Measurements from ENCODE around the gene FAM53B.

Gene FAM53B

DNA sequence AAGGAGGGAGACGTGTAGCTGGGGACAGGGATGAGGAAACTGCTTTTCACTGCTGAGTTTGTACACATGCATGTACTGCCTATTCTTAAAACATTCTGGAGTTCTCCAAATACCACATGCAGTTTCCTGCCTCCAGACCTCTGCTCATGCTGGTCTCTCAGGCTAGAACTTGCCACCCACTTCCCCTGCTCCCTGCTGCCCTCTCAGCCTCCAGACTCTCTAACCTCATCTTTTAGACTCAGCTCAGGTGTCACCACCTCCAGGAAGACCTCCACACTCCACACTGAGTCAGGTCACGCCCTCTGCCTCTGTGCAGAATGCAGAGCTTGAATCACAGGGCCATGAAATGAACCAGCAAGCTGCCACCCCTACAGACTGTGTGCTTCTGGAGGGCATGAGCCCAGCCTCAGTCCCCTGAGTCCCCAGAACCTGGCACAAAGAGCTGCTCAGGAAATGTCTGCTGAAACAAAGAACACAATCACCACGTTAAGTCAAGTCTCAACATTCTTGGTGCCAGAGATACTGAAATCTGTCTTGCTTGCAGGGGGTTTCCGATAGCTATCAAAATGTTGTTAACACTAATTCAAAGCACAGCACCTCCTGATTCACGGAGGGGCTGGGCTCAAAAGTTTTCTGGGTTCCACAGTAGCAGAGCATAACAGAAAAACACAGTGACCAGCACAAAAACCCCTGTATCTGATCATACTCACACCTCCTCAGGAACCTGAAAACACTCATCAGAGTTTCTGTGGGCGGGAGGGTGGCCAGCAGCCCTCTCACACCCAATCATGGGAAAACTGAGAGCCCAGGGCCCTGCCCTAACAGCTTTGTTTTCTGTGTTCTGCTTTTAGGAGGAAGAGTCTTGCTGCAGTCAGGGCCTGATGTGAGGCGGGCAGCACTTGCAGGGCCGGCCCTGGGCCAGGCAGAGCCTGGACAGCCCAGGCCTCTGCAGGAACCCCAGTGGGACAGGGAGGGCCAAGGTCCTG, 21.1 kb downstream of the FAM53B start:
- TF ChIP-seq, protein P1, sequence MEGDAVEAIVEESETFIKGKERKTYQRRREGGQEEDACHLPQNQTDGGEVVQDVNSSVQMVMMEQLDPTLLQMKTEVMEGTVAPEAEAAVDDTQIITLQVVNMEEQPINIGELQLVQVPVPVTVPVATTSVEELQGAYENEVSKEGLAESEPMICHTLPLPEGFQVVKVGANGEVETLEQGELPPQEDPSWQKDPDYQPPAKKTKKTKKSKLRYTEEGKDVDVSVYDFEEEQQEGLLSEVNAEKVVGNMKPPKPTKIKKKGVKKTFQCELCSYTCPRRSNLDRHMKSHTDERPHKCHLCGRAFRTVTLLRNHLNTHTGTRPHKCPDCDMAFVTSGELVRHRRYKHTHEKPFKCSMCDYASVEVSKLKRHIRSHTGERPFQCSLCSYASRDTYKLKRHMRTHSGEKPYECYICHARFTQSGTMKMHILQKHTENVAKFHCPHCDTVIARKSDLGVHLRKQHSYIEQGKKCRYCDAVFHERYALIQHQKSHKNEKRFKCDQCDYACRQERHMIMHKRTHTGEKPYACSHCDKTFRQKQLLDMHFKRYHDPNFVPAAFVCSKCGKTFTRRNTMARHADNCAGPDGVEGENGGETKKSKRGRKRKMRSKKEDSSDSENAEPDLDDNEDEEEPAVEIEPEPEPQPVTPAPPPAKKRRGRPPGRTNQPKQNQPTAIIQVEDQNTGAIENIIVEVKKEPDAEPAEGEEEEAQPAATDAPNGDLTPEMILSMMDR (IDR thresholded peaks at IDR 0.05; ENCODE audit: low read depth, low read length), result no peak
- DNase-seq (ENCODE audit: low read depth, low spot score), result no peak
- no peak overlapping the region for H3K4me3 ChIP-seq (ENCODE audit: low read depth, low read length)
- in situ Hi-C loops (cut with HindIII; ENCODE audit: low sequenced_read_pairs), result no loop called here

DNA sequence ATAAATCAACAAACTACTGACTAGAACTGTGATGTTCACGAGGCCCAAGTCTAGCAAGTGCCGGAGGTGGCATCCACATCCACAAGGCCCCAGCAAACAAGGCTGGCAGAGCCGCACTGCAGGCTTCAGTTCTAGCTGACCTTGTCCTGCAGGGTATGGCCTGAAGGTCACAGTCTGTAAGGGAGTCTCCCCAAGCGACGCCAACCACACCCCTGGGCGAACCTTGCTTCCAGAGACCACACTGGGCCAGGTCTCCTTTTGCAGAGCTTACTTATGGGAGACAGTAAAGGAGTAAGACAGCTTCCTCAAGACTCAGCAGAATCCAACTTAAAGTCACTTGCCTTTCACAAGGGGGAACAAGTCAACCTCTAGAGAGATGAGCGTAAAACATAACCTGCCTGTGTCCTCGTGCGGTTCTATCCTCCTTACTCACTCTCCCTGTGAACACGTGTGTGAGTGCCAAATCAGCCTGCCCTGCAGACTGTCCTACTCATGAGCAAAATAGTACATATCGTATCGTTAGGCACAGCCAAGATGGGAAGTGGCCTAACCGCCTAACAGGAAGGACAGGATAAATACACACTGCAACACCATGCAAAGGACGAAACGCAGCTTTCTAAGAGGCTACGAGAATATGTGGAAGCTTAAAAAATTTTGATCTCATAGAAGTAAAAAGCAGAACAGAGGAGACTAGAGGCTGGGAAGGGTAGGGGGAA, 22.7 kb downstream of the FAM53B start:
- DNase-seq (ENCODE audit: low read depth, low spot score), result no peak
- in situ Hi-C loops (cut with HindIII; ENCODE audit: low sequenced_read_pairs), result no loop called here
- TF ChIP-seq, protein P1 (IDR thresholded peaks at IDR 0.05; ENCODE audit: low read depth, low read length), result no peak
- H3K4me3 ChIP-seq (ENCODE audit: low read depth, low read length), result no peak overlapping the region

DNA sequence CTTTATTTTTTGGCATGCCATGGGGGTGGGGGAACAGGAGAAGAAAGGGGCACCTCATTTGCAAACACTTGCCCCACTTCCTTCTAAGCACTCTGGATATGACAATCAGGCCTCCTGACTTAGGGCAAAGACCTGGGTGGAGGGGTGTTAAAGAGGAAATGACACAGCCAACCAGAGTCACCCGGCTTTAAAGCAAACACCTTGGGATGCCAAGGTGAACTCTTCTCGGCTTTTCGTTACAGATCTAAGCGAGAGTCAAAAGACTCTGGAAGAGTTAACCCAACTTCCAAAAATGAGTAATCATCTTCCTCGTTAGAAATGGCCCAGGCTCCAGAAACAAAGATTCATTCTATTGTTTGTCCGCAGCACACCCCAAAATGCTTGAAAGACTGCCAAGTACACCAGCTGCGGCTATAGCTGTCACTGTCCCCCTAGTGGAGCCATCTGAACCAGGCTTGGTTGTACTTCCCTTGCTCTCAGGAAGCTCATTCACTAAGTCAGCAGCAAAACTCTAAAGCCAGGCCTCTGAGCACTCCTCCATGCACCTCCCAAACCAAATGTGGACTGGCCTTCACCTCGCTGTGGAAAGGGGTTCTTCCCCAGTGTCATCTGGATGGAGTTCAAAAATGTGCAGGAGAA, 24.8 kb downstream of the FAM53B start:
- H3K4me3 ChIP-seq (ENCODE audit: low read depth, low read length), result no peak overlapping the region
- in situ Hi-C loops (cut with HindIII; ENCODE audit: low sequenced_read_pairs), result no loop called here
- DNase-seq (ENCODE audit: low read depth, low spot score), result peak; percentile 53
- TF ChIP-seq, protein P1 (IDR thresholded peaks at IDR 0.05; ENCODE audit: low read depth, low read length), result peak; percentile 51

- H3K4me3 ChIP-seq (ENCODE audit: low read depth, low read length), result no peak overlapping the region
- no peak for DNase-seq (ENCODE audit: low read depth, low spot score)
- in situ Hi-C loops (cut with HindIII; ENCODE audit: low sequenced_read_pairs), result no loop called here
Measured at GRCh38 chr10:124717911-124718741, 26.1 kb downstream of the FAM53B start.

GRCh38 chr10:124717041-124717757, 27.0 kb downstream of the FAM53B start:
- DNase-seq (ENCODE audit: low read depth, low spot score), result no peak
- in situ Hi-C loops (cut with HindIII; ENCODE audit: low sequenced_read_pairs), result no loop called here
- TF ChIP-seq, protein P1 (IDR thresholded peaks at IDR 0.05; ENCODE audit: low read depth, low read length), result no peak
- no peak overlapping the region for H3K4me3 ChIP-seq (ENCODE audit: low read depth, low read length)

More at GRCh38 chr10:124717911-124718741, 26.1 kb downstream of the FAM53B start:
- TF ChIP-seq, protein P1 (IDR thresholded peaks at IDR 0.05; ENCODE audit: low read depth, low read length), result no peak

Data from astrocyte of the spinal cord (primary cell).